HG02678 (cell line): ENCODE measurements around the gene CPNE9.
"Not testable (repeated sequence)": the region's sequence is repeated elsewhere in the genome, so short reads cannot be mapped to it uniquely, and the experiment has no call there.

Experiments
- ATAC-seq: cut with Tn5 transposase; IDR thresholded peaks from one replicate; pipeline ENCODE4 v1.9.1; 2021; ENCODE audit warnings: mild to moderate bottlenecking, moderate library complexity; ENCODE audit not compliant: unreplicated experiment

The CPNE9 gene

DNA sequence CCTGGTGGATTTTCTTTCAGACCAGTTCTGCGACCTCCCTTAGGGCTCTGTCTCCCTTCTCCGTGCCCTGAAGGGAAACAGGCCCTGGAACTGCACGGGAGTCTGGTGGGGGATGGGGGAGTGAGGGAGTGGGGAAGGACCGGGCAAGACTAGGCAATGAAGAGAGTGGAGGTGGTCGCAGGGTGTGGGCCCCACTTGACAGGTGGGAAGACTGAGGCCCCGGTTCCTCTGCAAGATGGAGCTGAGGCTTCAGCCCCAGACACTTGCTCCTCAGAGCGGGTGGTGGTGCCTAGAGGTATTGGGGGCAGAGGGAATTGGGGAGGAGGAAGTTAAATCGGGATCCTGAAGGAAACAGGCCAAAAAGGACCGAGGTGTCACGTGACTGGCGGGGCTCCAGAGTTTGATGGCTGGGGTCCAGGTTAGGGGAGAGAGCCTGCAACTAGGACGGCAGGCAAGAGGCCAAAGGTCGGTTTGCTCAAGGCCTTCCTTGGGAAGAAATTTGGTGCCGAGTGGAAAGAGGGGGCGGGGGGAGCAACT, 66.7 kb downstream of the CPNE9 start:
- ATAC-seq: no peak

DNA sequence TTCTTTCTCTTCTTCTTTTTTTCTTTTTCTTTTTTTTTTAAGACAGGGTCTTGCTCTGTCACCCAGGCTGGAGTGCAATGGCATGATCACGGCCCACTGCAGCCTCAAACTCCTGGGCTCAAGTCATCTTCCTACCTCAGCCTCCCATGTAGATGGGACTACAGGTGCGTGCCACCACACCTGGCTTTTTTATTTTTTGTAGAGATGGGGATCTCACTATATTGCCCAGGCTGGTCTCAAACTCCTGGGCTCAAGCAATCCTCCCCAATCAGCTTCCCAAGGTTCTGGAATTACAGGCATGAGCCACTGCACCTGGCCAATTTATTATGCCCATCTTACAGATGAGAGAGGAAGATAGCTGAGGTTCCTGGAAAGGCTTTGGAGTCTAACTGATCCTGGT, 67.4 kb downstream of the CPNE9 start:
- ATAC-seq: not testable (repeated sequence)

DNA sequence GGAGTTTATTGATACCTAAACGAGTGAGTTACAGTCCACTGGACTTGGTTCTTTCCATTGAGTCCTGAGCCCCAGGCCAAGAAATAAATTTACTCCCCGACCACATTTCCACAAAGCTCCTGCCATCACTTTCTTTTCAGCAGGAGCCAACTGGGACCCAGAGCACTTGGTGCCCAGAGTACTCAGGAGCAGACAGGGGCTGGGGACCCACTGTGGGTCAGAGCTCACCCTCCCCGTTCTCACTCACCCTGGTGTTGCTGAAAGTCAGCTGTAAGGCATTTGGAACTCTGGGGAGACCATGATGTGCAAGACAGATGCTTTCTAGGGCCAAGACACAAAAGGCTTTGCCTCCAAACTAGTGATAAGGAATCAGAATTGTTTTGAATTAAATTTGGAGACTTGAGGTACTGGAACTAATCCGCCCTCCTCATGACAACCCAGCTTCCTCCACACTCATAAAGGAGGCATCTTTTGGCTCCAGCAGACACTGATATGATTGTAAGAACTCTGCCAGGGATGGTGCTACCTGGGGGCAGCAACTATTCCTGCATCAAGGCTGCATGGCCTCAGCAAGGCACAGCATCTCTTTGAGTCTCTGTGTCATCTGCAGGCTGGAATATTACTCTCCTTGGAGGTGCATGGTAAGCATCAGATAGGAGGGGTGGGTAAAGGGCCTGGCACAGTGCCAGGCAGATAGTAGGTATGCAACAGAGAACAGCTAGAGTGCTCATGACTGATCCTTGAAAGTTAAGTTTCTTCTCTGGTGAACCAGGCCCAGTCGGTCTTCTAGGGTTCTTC, 73.5 kb downstream of the CPNE9 start:
- ATAC-seq: no peak

DNA sequence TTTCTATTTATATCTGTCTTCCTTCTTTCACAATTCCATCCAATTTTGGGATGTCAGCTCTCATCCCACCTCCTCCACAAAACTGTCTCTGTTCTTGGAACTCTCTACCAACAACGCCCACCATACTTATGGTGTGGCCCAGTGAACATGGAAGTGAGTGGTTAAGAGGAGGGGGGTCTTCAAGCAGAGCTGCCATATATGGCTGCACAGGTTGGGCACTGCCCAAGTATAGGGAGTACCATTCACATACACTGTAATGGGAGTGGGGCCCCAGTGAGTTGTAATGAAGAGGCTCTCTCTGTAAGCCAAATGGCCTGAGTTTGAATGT, 74.0 kb downstream of the CPNE9 start:
- no peak for ATAC-seq

DNA sequence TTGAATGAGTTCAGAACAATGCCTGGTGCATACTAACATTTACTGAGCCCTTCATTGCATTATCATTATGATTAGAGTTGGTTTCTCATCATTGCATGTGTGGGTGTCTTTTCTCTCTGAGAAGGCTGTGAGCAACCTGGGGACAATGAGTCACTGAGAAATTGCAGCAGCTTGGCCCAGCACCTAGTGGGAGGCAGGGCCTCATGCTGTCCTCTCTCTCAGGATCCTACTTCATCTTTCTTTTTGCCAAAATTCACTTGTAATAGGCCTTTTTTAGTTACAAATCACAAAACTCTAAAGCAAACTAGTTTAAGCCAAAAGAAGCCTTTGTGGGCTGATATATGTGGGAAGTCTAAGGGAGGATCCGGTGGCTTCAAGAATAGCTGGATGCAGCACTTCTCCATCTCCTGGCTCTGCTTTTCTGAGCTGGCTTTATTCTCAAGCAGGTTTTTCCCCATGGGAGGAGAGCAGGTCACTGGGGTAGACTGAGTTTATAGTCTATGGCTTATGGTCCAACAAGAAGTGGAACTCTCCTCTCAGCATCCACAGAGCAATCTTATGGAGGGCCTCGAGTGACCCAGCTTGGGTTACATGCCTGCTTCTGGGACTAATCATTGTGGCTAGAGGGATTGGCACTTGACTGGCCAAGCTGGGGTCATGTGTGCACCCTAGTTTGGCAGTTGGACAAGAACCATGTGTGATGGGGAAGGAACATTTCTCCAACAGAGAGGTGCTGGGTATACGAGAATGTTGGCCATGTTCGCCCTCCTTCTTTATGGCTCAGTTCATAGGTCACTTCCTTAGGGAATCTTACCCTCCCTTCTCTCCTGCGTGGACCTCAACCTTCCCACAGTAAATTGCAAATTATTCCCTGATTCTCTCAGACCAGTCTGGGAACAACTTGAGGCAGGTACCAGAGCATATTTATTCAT, 74.8 kb downstream of the CPNE9 start:
- no peak for ATAC-seq

DNA sequence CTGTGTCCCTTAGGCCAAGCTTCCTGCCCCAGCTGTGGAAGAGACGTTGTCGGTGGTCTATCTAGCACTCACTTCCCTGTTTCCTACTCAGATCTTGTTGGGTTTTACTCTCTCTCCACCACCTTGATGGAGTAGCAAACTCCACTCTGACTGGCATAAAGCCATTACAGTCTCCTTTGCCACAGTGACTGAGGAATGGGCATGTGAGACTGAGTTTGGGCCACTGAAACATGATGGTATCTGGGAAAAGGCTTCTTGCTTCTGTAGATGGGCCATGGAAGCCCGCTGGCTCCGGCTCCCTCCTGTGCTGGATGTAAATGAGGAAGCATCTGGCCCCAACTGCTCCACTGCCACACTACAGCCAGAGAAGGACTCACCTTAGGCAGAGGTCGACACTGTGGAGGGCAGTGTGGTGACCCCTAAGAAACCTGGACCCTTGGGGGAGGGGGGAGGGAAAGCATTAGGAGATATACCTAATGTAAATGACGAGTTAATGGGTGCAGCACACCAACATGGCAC, 75.5 kb downstream of the CPNE9 start:
- no peak for ATAC-seq
